RWPE1 (cell line): Measurements from ENCODE around the gene IAH1.

Source experiments
- CTCF ChIA-PET: fragments of 350-600 bp; sonication (Branson Sonifier 250); formaldehyde crosslinking; extraction: SDS; loops from one replicate; lab custom pipeline; 2021; lab: Yijun Ruan, JAX
- POLR2A ChIA-PET: fragments of 400-600 bp; formaldehyde crosslinking; extraction: SDS; loops from one replicate; lab custom pipeline; 2020; ENCODE audit warnings: antibody characterized with exemption; ENCODE audit not compliant: low non-redundant PET; lab: Yijun Ruan, JAX
- DNase-seq: peaks from one replicate; pipeline ENCODE4 v3.0.0; 2012; ENCODE audit warnings: low spot score
- H3K27ac ChIP-seq: fragments of 450-650 bp; 2 replicates; pipeline ENCODE4 v1.5.1; 2017
- CTCF ChIP-seq: fragments of 450-650 bp; conservative IDR thresholded peaks from 2 replicates; pipeline ENCODE4 v1.5.1; 2017; ENCODE audit warnings: low read depth, mild to moderate bottlenecking

IAH1 gene

GRCh38 chr2:9527995-9528787 is 53.8 kb downstream of the IAH1 start:
- CTCF ChIA-PET, result no interaction called here
- TF ChIP-seq CTCF, result no peak
- no peak for DNase-seq
- POLR2A ChIA-PET, result no interaction called here
- H3K27ac ChIP-seq, result no peak overlapping the region

DNA sequence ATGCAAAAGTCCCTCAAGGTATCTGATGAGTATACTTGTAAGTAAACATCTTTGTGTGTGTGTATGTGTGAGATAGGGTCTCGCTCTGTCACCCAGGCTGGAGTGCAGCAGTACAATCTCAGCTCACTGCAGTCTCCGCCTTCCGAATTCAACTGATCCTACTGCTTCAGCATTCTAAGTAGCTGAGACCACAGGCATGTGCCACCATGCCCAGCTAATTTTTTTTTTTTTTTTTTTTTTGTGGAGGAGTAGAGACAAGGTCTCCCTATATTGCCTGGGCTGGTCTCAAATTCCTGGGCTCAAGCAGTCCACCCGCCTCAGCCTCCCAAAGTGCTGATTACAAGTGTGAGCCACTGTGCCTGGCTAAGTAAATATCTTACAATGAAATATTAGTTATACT is 58.1 kb downstream of the IAH1 start:
- DNase-seq, result no peak
- POLR2A ChIA-PET, result no interaction called here
- CTCF ChIA-PET, result interaction anchor here (0.6 to 0.9 kb wide), 2 partner anchors 17 to 337 kb away, joined by 3 to 4 read pairs; no protein-coding TSS in a partner anchor
- no peak for TF ChIP-seq CTCF
- peak overlapping the region; percentile 19; the same call in 1 of the 2 replicates for H3K27ac ChIP-seq

DNA sequence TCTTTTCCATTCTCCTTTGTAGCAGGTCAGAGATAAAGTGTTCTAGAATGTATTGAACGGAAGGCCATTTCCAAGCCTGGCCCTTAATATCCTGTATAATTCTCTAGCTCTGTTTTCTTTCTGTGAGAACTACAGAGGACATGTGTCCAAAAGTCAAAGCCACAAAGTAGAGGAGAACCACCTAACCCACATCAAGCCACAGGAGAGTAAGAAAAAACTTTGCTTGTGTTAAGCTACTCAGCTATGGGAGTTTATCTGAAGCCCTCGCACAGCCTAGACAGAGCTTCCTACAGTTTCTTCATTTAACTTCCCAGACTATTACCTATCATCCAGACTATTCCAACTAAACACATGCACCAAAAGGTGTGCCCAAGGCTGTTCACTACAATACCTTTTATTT is 59.3 kb downstream of the IAH1 start:
- ChIA-PET POLR2A (no interaction called here), CTCF (interaction anchor here (0.6 to 0.9 kb wide), 3 partner anchors 15 to 179 kb away, joined by 3 to 4 read pairs (median 3); no protein-coding TSS in a partner anchor)
- no peak for DNase-seq
- TF ChIP-seq CTCF, result no peak
- H3K27ac ChIP-seq, result no peak overlapping the region

DNA sequence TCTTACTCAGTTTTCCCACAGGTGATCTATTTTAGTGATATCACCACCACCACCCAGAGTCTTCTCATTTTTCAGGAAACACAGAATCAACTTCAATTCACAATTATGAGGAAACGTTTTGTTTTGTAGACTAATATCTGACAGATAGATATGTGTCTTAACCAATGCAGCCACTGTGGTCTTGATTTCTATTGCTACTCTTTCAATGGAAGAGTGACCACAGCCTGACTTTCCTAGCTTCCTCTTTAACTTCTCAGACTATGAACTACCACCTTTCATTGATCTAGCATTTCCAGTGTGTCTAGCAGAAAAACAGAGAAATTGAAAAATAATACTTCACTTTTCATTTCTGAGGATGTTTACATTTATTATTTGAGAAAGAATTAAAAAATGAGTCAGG is 60.8 kb downstream of the IAH1 start:
- CTCF ChIA-PET, result no interaction called here
- no peak overlapping the region for H3K27ac ChIP-seq
- no peak for DNase-seq
- no peak for TF ChIP-seq CTCF
- POLR2A ChIA-PET, result no interaction called here

DNA sequence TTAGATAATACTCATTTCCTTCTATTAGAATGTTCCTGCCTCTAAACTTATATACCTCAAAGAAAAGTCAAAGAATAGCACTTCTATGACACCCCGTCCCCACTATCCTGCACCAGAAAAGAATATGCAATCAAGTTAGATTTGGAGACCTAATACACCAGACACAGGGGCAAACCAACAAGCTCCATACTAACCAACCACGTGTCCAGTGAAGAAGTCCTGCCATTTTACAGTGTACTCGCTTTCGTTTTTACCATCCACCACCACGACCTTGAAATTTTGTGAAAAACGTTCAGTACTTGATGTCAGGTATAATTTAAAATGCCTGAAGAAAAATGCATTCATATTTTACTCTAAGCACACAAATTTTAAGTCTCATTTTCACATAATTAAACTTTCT is 62.2 kb downstream of the IAH1 start:
- ChIA-PET CTCF (interaction anchor here (0.6 kb wide), 1 partner anchor 174 kb away, joined by 7 read pairs; no protein-coding TSS in a partner anchor), POLR2A (no interaction called here)
- no peak for DNase-seq
- H3K27ac ChIP-seq, result no peak overlapping the region
- no peak for TF ChIP-seq CTCF

DNA sequence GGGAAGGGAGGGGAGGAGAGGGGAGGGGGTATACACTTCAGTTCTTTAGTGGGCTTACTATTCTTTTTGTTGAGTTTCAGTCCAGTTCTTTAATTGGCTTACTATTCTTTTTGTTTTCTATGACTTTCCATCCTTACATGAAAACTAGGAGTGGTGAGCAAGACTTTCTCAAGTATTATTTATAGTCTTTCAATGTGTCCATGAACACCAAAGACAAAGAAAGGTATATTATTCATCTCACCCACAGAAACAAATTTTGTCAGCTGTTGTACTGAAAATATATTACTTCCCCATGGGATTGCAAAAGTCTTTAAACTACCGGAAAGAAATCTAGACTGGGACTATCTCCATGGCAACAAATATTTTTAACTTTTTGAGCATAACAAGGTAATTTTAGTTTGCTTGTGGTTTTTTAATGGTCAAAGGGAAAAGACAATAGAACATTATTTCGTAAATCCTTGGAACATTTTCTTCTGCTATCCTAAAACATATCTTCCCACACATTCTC is 63.7 kb downstream of the IAH1 start:
- ChIA-PET CTCF (no interaction called here), POLR2A (no interaction called here)
- H3K27ac ChIP-seq, result peak overlapping the region; percentile 70
- no peak for TF ChIP-seq CTCF
- DNase-seq, result peak; percentile 52
